Measurements from ENCODE around the gene LHB.
A peak's percentile ranks its signal among the peaks of the same experiment; 100 is the strongest.
"Not testable (repeated sequence)": the region's sequence is repeated elsewhere in the genome, so short reads cannot be mapped to it uniquely, and the experiment has no call there.

Gene LHB

GRCh38 chr19:49043548-49043947 is 26.7 kb upstream of the LHB start, which contains the start of gene CGB5:
Gene CGB5 (plus strand): TSS chr19:49043848. CDS start chr19:49044210, 362 bp downstream.
- not testable (repeated sequence) for H3K4me1 Mint-ChIP-seq, H3K27me3 Mint-ChIP-seq, H3K4me3 Mint-ChIP-seq, H3K27ac Mint-ChIP-seq, H3K9me3 Mint-ChIP-seq, H3K36me3 Mint-ChIP-seq

- H3K27ac Mint-ChIP-seq, H3K27me3 Mint-ChIP-seq, H3K36me3 Mint-ChIP-seq, H3K4me3 Mint-ChIP-seq, H3K4me1 Mint-ChIP-seq, H3K9me3 Mint-ChIP-seq: not testable (repeated sequence)
Observed at GRCh38 chr19:49042666-49043065, 25.8 kb upstream of the LHB start.

DNA sequence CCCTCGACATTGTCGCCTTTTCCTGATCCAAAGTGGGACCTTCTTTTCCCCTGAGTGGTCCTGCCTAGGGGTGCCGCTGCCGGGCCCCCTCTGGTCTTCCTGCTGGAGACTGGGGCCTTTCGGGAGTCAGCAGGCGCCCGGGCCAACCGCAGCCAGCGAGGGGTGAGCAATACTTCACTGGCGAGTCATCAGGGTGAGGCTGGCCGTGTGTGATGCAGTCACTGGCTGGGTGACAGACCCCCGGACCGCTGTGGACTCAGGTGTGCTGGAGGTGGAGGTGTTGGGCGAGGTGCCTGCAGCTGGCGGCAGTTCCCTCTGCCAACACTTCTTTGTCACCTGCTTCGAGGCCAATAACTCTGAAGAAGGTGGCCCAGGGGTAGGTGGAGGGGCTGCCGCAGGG is 25.3 kb upstream of the LHB start:
- H3K27ac Mint-ChIP-seq = no peak overlapping the region
- H3K9me3 Mint-ChIP-seq = no peaks in the 10 kb centered on the region
- no peaks in the 10 kb centered on the region for H3K36me3 Mint-ChIP-seq
- H3K27me3 Mint-ChIP-seq = no peaks in the 10 kb centered on the region
- H3K4me1 Mint-ChIP-seq = no peaks in the 10 kb centered on the region
- H3K4me3 Mint-ChIP-seq = no peak overlapping the region

GRCh38 chr19:49039736-49040135 is 22.8 kb upstream of the LHB start:
- H3K4me3 Mint-ChIP-seq, H3K27me3 Mint-ChIP-seq, H3K27ac Mint-ChIP-seq, H3K4me1 Mint-ChIP-seq, H3K9me3 Mint-ChIP-seq, H3K36me3 Mint-ChIP-seq: not testable (repeated sequence)

DNA sequence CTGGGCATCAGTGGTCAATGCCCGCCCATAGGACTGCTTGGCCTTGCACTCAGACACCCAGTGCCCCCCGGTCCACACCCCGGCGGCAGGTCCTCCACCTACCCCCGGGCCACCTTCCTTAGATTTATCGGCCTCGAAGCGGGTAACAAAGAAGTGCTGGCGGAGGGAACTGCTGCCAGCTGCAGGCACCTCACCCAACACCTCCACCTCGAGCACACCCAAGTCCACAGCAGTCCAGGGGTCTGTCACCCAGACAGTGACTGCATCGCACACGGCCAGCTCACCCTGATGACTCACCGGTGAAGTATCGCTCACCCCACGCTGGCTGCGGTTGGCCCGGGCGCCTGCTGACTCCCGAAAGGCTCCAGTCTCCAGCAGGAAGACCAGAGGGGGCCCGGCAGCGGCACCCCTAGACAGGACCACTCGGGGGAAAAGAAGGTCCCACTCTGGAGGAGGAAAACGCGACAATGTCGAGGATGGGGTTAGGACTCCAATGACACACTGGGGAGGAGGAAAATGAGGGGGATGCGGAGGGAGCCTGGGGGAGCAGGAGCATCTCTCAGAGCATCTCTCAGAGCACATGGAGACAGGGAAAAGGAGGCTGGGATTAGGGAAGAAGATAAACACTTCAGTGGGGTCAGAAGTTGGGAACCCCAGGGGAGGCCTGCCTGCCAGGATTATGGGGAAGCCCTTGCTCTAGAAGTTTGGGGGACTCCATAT is 21.8 kb upstream of the LHB start:
- H3K9me3 Mint-ChIP-seq, H3K4me1 Mint-ChIP-seq, H3K27ac Mint-ChIP-seq: not testable (repeated sequence)

DNA sequence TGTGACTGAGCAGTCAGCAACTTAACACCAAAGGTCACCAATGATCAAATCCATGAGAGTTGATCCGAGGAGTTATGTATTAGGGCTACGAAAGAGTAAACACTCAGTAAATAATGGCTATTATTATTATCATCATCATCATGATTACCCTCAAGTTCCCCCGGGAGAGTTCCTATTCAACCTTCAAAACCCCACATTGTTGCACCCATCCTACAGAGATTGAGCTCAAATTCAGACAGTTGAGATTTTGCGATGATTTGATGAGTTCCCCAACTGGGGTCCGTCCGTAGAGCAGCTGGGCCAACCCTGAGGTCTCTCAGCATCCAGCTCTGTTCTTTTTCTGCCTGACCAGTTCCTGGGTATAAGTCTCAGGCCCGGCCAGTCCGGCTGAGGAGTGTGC is 21.2 kb upstream of the LHB start:
- not testable (repeated sequence) for H3K9me3 Mint-ChIP-seq, H3K27me3 Mint-ChIP-seq, H3K36me3 Mint-ChIP-seq, H3K4me1 Mint-ChIP-seq, H3K4me3 Mint-ChIP-seq, H3K27ac Mint-ChIP-seq

More for the DNA sequence above, 21.8 kb upstream of the LHB start:
- not testable (repeated sequence) for H3K4me3 Mint-ChIP-seq, H3K36me3 Mint-ChIP-seq, H3K27me3 Mint-ChIP-seq

DNA sequence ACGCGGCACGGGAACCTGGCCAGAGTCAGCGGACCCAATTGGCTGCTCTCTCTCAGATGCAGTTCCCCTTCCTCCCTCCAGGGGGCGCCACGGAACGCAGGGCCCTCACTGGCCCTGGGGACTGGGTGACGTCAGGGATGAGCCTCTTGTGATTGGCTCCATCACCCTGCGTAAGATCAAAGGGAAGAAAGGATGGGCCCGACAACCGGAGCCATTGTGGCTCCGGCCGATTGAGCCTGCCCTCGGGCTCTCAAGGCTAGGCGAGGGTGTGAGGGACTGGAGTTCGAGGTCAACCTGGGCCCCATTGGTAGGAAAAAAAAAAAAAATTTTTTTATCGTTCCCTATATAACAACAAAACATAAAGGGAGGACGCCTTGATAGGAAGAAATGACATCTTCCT is 19.9 kb upstream of the LHB start, which contains the start of gene CGB1:
Gene CGB1 (minus strand): TSS at position 81 of the 400 bp plus-strand sequence. CDS start 184 bp downstream, outside the sequence.
- H3K27ac Mint-ChIP-seq, H3K4me1 Mint-ChIP-seq, H3K36me3 Mint-ChIP-seq, H3K4me3 Mint-ChIP-seq, H3K27me3 Mint-ChIP-seq, H3K9me3 Mint-ChIP-seq: not testable (repeated sequence)

DNA sequence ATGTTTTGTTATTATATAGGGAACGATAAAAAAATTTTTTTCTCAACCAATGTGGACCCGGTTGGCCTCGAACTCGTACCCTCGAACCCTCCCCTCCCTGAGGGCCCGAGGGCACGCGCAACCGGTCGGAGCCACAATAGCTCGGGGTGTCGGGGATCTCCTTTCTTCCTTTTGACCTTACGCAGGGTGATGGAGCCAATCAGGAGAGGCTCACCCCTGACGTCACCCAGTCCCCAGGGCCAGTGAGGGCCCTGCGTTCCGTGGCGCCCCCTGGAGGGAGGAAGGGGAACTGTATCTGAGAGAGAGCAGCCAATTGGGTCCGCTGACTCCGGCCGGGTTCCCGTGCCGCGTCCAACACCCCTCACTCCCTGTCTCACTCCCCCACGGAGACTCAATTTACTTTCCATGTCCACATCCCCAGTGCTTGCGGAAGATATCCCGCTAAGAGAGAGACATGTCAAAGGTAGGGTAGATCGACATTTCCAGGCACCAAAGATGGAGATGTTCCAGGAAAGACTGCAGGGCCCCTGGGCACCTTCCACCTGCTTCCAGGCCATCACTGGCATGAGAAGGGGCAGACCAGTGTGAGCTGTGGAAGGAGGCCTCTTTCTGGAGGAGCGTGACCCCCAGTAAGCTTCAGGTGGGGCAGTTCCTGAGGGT is 14.9 kb upstream of the LHB start, which contains the start of gene CGB2:
Gene CGB2 (plus strand): TSS at position 249 of the 660 bp plus-strand sequence. CDS start 206 bp downstream, at position 455.
- not testable (repeated sequence) for H3K4me1 Mint-ChIP-seq, H3K36me3 Mint-ChIP-seq, H3K27me3 Mint-ChIP-seq, H3K4me3 Mint-ChIP-seq, H3K9me3 Mint-ChIP-seq
- peak within 1 kb of the TSS; percentile 17 for H3K27ac Mint-ChIP-seq

- H3K27ac Mint-ChIP-seq, H3K36me3 Mint-ChIP-seq, H3K9me3 Mint-ChIP-seq, H3K27me3 Mint-ChIP-seq, H3K4me3 Mint-ChIP-seq, H3K4me1 Mint-ChIP-seq: not testable (repeated sequence)
Observed at GRCh38 chr19:49030323-49030722, 13.4 kb upstream of the LHB start.

- H3K4me1 Mint-ChIP-seq, H3K36me3 Mint-ChIP-seq, H3K9me3 Mint-ChIP-seq, H3K27ac Mint-ChIP-seq, H3K4me3 Mint-ChIP-seq, H3K27me3 Mint-ChIP-seq: not testable (repeated sequence)
Observed at GRCh38 chr19:49029749-49030148, 12.9 kb upstream of the LHB start.

DNA sequence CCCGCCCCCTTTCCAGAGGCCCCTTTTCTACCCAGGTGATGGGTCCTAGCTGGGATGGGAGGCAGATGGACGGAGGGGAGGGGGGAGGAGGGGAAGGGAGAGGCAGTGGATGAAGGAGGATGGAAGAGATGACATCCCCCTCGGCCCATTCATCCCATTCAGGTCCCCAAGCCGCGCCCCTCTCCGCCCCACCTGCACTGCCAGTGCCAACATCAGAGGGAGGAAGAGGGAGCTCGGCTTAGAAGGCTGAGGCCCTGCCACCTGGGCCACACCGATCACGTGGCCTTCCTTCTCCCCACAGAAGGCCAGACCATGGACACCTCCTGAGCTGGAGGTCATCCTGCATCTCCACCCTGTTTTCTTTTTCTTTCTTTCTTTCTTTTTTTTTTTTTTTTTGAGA is 11.8 kb upstream of the LHB start:
- H3K27me3 Mint-ChIP-seq, H3K36me3 Mint-ChIP-seq, H3K4me3 Mint-ChIP-seq, H3K27ac Mint-ChIP-seq, H3K9me3 Mint-ChIP-seq, H3K4me1 Mint-ChIP-seq: not testable (repeated sequence)

DNA sequence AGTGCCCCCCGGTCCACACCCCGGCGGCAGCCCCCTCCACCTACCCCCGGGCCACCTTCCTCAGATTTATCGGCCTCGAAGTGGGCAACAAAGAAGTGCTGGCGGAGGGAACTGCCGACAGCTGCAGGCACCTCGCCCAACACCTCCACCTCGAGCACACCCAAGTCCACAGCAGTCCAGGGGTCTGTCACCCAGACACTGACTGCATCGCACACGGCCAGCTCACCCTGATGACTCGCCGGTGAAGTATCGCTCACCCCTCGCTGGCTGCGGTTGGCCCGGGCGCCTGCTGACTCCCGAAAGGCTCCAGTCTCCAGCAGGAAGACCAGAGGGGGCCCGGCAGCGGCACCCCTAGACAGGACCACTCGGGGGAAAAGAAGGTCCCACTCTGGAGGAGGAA is 8.7 kb upstream of the LHB start:
- not testable (repeated sequence) for H3K27ac Mint-ChIP-seq, H3K4me3 Mint-ChIP-seq, H3K36me3 Mint-ChIP-seq, H3K27me3 Mint-ChIP-seq, H3K9me3 Mint-ChIP-seq, H3K4me1 Mint-ChIP-seq

GRCh38 chr19:49025088-49025487 is 8.2 kb upstream of the LHB start:
- H3K36me3 Mint-ChIP-seq, H3K9me3 Mint-ChIP-seq, H3K27ac Mint-ChIP-seq, H3K4me3 Mint-ChIP-seq, H3K27me3 Mint-ChIP-seq, H3K4me1 Mint-ChIP-seq: not testable (repeated sequence)

DNA sequence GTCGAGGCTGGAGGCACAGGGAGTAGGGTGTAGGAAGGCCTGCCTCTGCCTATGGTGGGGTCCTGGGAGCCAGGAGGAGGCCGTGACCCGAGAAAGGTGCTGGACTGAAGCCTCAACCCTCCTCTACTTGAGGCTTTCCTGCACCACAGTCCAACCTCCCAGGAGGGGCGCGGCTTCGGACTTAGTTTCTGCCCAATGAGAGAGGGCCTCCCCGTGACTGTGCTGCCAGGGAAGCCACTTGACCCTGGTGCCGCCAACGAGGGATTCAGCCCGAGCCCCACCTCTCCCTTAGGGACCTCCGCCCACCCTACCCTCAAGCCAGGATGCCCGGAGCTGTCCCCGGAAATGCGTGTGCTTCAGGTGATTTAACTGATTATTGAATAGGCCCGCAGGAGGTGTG is 7.3 kb upstream of the LHB start, which contains the start of gene CGB3:
Gene CGB3 (minus strand): TSS at position 101 of the 400 bp plus-strand sequence. CDS start 362 bp downstream, outside the sequence.
- H3K4me3 Mint-ChIP-seq, H3K36me3 Mint-ChIP-seq: not testable (repeated sequence)

GRCh38 chr19:49022116-49022515 is 5.2 kb upstream of the LHB start:
- Mint-ChIP-seq H3K27me3 (no peaks in the 10 kb centered on the region), H3K4me3 (no peak overlapping the region), H3K27ac (no peak overlapping the region), H3K9me3 (no peaks in the 10 kb centered on the region), H3K36me3 (no peaks in the 10 kb centered on the region), H3K4me1 (peaks cover 12% of the 10 kb centered on the region)

More for the DNA sequence above, 7.3 kb upstream of the LHB start, which contains the start of gene CGB3:
- H3K4me1 Mint-ChIP-seq, H3K27ac Mint-ChIP-seq, H3K27me3 Mint-ChIP-seq, H3K9me3 Mint-ChIP-seq: not testable (repeated sequence)

GRCh38 chr19:49020931-49021895 is 4.3 kb upstream of the LHB start:
- Mint-ChIP-seq H3K4me1 (peaks cover 12% of the 10 kb centered on the region), H3K27ac (no peak overlapping the region), H3K9me3 (no peaks in the 10 kb centered on the region), H3K4me3 (no peak overlapping the region), H3K36me3 (no peaks in the 10 kb centered on the region), H3K27me3 (no peaks in the 10 kb centered on the region)
